Glutamatergic neuron (in vitro differentiated cells): ENCODE measurements around the gene SIX5. TPM values are rescaled to one million over a fixed set of nuclear protein-coding genes. Genes with fewer than 3 reads are reported as not detected.
A peak's percentile ranks its signal among the peaks of the same experiment; 100 is the strongest.

Source experiments
- DNase-seq: peaks from one replicate; pipeline ENCODE4 v3.0.0; 2022
- H3K27ac Mint-ChIP-seq: one replicate; pipeline ENCODE4 v1.8.0; 2020; ENCODE audit warnings: mild to moderate bottlenecking, mixed read lengths, inconsistent platforms; ENCODE audit not compliant: unreplicated experiment
- H3K27me3 Mint-ChIP-seq: one replicate; pipeline ENCODE4 v1.8.0; 2020; ENCODE audit warnings: mild to moderate bottlenecking, moderate library complexity, mixed read lengths, inconsistent platforms; ENCODE audit not compliant: unreplicated experiment
- H3K36me3 Mint-ChIP-seq: one replicate; pipeline ENCODE4 v1.8.0; 2020; ENCODE audit warnings: mild to moderate bottlenecking, mixed read lengths, inconsistent platforms; ENCODE audit not compliant: unreplicated experiment
- H3K4me1 Mint-ChIP-seq: one replicate; pipeline ENCODE4 v1.8.0; 2020; ENCODE audit warnings: mild to moderate bottlenecking, low read depth, mixed read lengths, inconsistent platforms; ENCODE audit not compliant: unreplicated experiment
- H3K4me3 Mint-ChIP-seq: one replicate; pipeline ENCODE4 v1.8.0; 2020; ENCODE audit warnings: mild to moderate bottlenecking, mixed read lengths, inconsistent platforms; ENCODE audit not compliant: unreplicated experiment
- H3K9me3 Mint-ChIP-seq: one replicate; pipeline ENCODE4 v1.8.0; 2020; ENCODE audit warnings: mild to moderate bottlenecking, moderate library complexity, mixed read lengths, inconsistent platforms; ENCODE audit not compliant: unreplicated experiment
- CTCF ChIP-seq: fragments of 200-600 bp; sonication (generic); IDR thresholded peaks from one replicate; pipeline ENCODE4 v1.5.0; 2021; ENCODE audit not compliant: partially characterized antibody, unreplicated experiment
- total RNA-seq: library from RNA; stranded (reverse); fragmentation: NEBNext Ultra II Directional; extraction: Animal tissue kit (Norgen Biotek cat#: 25700); gene quantifications from one replicate; pipeline ENCODE4 v1.2.1, GENCODE V29; 2021; ENCODE audit not compliant: unreplicated experiment

The SIX5 gene
- total RNA-seq, 1 donor from 2014 or later, result 2.0 TPM

GRCh38 chr19:45815481-45816216 lies 46.6 kb upstream of the SIX5 start:
- no peaks in the 10 kb centered on the region for H3K36me3 Mint-ChIP-seq
- DNase-seq, result peak; percentile 90
- H3K27ac Mint-ChIP-seq, result peak overlapping the region; percentile 93
- peaks cover 8% of the 10 kb centered on the region for H3K9me3 Mint-ChIP-seq
- H3K27me3 Mint-ChIP-seq, result peaks cover 7% of the 10 kb centered on the region
- peak overlapping the region; percentile 88 for H3K4me3 Mint-ChIP-seq
- H3K4me1 Mint-ChIP-seq, result peaks cover 2% of the 10 kb centered on the region
- no peak for TF ChIP-seq CTCF

GRCh38 chr19:45814851-45815480 lies 45.9 kb upstream of the SIX5 start, which contains the start of gene RSPH6A:
Gene RSPH6A (minus strand): TSS chr19:45815308. CDS start chr19:45815176, 132 bp downstream.
- H3K36me3 Mint-ChIP-seq, result no peaks in the 10 kb centered on the region
- peaks cover 2% of the 10 kb centered on the region for H3K4me1 Mint-ChIP-seq
- H3K4me3 Mint-ChIP-seq, result peak within 1 kb of the TSS; percentile 88
- no peak for TF ChIP-seq CTCF
- peaks cover 8% of the 10 kb centered on the region for H3K9me3 Mint-ChIP-seq
- peak; percentile 51 for DNase-seq
- H3K27ac Mint-ChIP-seq, result peak within 1 kb of the TSS; percentile 93
- peaks cover 7% of the 10 kb centered on the region for H3K27me3 Mint-ChIP-seq

- peaks cover 8% of the 10 kb centered on the region for H3K9me3 Mint-ChIP-seq
- no peak overlapping the region for H3K27ac Mint-ChIP-seq
- peaks cover 3% of the 10 kb centered on the region for H3K27me3 Mint-ChIP-seq
- peaks cover 2% of the 10 kb centered on the region for H3K4me1 Mint-ChIP-seq
- no peak for DNase-seq
- H3K4me3 Mint-ChIP-seq, result peak overlapping the region; percentile 55
- no peak for TF ChIP-seq CTCF
- no peaks in the 10 kb centered on the region for H3K36me3 Mint-ChIP-seq
Observed at GRCh38 chr19:45814166-45814780, 45.2 kb upstream of the SIX5 start.

- H3K36me3 Mint-ChIP-seq, result no peaks in the 10 kb centered on the region
- H3K9me3 Mint-ChIP-seq, result peaks cover 7% of the 10 kb centered on the region
- TF ChIP-seq CTCF, result no peak
- H3K27ac Mint-ChIP-seq, result no peak overlapping the region
- DNase-seq, result no peak
- H3K4me1 Mint-ChIP-seq, result peaks cover 2% of the 10 kb centered on the region
- no peak overlapping the region for H3K4me3 Mint-ChIP-seq
- peaks cover 3% of the 10 kb centered on the region for H3K27me3 Mint-ChIP-seq
Observed at GRCh38 chr19:45812297-45812696, 43.2 kb upstream of the SIX5 start.
